Activated CD8-positive, alpha-beta memory T cell treated with anti-CD3 and anti-CD28 coated beads, Interleukin-2, amount 50 U/mL, for 4 hours (primary cell): ENCODE data around the gene VWA3A.
"Not testable (repeated sequence)": the region's sequence is repeated elsewhere in the genome, so short reads cannot be mapped to it uniquely, and the experiment has no call there.

Experiments
- DNase-seq: peaks from one replicate; pipeline ENCODE4 v3.0.0-alpha.2; 2020

Gene VWA3A

DNA sequence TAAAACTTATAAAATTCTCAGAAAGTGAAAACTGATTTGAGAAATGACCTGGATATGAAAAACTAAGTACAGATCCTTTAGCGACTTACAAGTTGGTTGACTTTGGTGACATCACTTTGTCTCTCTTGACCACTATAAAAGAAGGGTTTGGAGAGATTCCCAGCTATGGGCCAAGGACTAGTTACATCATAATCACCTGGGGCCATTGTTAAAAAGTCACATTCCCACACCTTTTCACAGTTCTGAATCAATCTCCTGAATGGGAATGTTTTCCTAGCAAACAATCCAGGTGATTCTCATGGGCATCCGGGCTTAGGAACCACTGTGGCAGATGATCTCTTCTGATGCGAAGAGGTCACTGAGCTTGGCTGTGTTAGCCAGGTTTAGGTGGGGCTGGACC lies 620 bp upstream of the VWA3A start:
- no peak for DNase-seq

DNA sequence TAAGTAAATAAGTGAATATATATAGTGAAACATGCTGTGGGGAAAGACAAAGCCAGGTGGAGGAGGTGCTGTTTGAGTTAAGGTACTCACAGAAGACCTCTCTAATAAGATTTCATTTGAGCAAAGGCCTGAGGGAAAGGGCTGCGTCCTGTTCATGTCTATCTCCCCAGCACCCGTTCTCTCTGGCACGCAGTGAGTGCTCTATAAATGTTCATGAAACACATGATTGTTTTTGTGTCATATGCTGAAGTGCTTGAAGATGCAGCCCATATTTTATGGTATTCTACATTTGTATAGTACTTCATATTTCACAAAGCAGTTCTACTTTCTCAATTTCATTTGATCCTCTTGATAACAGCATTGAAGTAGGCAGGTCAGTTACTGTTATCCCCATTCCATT lies 990 bp downstream of the VWA3A start:
- no peak for DNase-seq

DNA sequence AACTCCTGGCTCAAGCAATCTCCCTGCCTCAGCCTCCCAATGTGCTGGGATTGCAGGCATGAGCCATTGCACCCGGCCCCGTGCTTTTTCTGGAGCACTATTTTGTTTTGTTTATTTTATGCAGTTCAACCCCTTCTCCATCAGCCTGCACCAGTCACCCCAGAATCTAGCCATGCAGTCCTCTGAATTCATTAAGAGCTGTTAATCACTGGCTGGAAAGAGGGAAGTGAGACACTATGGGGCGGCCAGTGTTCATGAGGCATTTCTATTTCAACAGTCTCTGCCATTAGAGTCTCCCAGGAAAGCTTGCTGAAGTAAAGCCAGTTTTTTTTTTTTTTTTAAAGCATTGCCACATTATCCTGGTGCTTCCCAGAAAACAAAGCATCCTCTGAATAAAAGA lies 1.7 kb downstream of the VWA3A start:
- DNase-seq: no peak

DNA sequence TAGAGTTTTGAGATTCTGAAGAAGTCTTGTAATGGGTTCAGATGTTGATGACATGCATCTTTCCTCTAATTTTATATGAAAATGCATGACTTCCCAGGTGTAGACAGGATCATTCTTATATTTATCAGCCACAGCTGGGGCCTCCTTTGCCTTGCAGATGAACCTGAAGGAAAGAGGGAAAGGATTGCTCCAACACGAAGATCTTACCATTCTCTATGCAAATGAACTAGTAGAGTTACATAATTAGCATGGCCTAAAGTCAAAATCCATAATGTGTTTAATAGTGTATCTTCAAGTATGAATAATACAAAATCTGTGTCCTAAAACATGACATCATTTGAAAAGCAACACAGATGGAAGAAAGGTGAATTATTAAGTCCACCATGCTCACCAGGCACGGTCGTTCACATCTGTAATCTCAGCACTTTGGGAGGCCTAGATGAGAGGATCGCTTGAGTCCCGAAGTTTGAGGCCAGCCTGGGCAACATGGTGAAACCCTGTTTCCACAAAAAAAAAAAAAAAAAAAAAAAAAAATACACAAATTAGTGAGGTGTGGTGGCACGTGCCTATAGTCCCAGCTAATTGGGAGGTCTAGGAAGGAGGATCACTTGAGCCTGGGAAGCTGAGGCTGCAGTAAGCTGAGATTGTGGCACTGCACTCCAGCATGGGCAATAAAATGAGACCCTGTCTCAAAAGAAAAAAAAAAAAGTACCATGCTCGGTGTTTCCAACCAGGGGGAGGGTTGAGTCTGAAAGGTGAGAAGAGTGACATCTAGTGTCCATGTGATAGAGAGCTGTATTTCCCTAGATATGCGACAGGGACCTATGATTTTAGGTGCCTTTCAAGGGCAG lies 6.3 kb downstream of the VWA3A start:
- no peak for DNase-seq

DNA sequence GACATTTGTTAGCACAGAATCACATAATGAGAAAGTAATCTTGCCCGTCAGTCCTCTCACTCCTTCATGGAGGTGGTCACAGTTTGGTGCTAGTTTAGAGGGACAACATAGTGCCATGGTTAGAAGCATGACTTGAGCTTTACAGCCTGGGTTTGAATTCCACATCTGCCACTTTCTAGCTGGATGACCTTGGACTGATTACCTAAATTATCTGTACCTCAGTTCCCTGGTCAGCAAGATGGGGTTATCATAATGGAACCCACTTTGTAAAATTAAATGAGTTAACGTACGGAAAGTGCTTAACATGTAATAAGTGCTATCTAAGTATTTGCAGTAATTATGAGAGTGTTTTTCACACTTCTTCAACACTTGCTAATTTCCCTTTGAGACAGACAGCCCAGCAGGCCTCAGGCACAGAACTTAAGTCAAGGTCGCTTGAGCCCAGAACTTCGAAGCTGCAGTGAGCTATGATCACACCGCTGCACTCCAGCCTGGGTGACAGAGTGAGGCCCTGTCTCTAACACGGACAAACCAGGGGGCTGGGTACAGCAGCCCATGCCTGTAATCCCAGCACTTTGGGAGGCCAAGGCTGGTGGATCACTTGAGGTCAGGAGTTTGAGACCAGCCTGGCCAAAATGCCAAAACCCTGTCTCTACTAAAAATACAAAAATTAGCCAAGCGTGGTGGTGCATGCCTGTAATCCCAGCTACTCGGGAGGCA lies 7.1 kb downstream of the VWA3A start:
- no peak for DNase-seq

DNA sequence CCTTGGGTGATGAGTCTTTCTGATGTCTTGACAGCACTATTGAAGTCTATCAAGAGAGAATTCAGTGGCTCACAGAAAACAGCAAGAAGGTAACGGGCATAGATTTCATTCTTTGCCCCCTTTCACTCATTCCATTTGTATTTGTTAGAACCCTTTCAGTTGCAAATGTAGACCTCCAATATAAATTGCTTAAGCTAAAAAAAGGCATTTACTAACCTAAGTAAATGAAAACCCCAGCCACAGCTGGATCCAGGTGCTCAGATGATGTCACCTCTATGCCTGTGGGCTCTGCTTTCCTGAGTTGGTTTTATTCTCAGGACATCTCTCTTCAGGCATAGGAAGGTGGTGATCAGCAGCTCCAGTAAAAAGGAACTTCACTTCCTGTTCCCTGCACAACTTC lies 11.1 kb downstream of the VWA3A start:
- no peak for DNase-seq

DNA sequence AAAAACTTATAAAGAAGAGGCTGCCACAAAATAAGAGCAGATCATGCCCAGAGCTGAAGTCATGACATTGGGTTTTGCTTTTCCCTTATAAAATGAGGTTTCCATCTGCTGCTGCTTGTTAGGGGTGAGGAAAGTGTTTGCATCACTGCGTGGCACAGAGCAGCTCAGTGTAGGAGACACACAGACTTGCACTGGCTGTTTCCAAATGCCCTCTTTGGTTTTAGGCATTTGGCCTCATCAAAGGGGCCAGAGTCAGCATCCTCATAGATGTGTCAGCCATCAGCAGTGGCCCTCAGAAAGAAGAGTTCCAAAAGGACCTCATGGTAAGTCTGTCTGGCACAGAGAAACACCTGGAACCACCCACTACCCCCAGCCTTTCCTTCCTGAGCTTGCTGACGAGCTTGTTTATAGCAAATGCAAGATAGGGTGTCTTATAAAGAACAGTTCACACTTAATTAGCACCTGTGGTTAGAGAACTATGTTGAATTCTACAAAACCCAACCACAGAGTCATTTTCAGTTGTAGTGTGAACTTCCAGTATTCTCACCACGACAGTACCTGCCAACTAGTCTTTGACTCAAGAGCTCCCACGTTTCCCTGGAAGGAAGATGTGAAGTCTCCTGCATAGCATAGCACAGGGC lies 17.0 kb downstream of the VWA3A start:
- DNase-seq: no peak

DNA sequence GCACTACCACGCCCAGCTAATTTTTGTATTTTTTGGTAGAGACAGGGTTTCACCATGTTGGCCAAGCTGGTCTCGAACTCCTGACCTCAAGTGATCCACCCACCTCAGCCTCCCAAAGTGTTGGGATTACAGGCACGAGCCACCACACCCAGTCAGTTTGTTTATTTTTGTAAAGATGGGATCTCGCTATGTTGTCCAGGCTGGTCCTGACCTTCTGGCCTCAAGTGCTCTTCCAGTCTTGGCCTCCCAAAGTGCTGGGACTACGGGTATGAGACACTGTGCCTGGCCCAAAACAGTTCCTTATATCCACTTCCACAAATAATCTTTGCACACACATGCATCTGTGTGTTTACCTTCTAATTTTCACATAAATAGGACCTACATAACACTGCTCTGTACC lies 19.3 kb downstream of the VWA3A start:
- DNase-seq: not testable (repeated sequence)

DNA sequence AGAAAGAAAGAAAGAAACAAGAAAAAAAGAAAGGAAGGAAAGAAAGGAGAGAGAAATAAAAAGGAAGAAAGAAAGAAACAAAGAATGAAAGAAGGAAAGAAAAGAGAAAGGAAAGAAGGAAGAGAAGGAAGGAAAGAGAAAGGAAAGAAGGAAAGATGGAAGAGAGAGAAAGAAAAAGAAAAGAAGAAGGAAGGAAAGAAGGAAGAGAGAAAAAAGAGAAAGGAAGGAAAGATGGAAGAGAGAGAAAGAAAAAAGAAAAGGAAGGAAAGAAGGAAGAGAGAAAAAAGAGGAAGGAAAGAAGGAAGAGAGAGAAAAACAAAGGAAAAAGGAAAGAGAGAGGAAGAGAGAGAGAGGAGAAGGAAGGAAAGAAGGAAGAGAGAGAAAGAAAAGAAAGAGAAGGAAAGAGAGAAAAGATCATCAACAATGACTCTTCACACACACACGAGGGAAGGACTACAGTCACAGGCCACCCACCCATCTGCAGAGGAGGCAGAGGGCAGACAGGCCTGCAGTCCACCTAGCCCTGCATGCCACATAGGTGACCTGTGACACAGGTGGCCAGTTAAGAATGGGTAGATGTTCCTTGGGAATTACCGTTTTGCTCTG lies 23.9 kb downstream of the VWA3A start:
- no peak for DNase-seq

DNA sequence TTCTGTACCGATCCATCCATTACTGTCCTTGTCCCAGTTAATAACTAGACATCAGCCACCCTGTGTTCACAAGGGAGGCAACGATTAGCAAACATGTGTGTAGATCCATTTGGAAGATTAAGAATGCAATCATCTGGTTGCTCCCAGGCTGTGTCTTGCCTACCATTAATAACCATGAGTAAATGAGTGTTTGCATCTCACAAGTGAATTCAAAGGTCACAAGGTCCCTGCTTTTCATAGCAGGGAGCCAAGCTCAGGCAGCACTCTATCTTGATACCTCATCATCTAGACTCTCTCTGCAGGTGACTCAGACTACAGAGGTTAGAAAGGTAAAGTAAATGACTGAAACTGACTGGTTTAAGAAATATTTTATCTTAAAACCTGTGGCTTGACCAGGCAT lies 25.3 kb downstream of the VWA3A start:
- DNase-seq: no peak

DNA sequence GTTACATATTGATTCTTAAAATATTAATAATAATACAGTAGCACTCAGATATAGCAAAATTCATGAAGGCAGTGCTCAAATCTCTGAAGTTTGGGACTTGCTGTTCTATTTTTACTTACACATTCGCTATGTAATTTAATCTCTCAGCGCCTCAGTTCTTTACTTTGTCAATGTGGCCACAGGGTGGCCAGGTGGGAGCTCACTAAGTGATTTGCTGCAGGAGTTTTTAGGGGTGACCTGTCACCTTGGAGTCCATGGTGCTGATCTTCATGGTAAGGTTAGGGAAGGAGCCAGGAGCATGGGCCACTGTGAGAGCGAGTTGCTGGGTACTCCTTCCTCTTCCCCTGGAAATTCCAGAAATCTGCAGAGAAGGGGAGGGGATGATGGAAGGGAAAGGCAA lies 28.1 kb downstream of the VWA3A start:
- no peak for DNase-seq

DNA sequence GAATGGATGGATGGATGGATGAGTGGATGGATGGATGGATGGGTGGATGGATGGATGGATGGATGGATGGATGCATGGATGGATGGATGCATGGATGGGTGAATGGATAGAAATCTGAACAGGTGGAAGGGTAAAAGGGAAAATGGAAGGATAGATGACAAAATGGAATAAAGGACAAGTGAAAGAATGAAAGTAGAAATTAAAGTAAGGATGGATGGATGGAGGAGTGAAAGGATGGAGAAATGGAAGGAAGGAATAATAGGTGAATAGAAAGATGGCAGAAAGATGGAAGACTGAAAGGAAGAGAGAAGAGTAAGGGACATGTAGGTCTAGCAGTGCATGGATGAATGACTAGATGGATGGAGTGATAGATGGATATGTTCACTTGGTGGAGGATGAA lies 29.9 kb downstream of the VWA3A start:
- DNase-seq: no peak

DNA sequence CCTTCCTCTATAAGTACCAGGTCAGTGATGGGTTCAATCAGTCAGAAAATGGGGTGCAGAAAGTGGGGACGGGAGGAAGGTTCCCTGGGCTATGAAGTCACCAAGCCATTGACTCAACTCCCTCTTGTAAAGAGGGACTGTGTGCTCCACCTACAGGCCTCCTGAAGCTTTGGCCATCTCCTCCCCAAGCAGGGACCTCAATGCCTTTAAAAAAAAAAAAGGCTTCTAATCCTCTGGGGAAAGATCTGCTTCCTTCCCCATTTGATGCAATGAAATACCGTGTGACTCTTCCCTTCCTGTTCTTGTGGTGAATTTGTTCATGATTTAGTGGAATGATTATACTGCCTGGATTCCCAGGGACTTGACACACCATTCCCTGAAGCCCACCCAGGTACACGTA lies 30.8 kb downstream of the VWA3A start:
- DNase-seq: no peak

DNA sequence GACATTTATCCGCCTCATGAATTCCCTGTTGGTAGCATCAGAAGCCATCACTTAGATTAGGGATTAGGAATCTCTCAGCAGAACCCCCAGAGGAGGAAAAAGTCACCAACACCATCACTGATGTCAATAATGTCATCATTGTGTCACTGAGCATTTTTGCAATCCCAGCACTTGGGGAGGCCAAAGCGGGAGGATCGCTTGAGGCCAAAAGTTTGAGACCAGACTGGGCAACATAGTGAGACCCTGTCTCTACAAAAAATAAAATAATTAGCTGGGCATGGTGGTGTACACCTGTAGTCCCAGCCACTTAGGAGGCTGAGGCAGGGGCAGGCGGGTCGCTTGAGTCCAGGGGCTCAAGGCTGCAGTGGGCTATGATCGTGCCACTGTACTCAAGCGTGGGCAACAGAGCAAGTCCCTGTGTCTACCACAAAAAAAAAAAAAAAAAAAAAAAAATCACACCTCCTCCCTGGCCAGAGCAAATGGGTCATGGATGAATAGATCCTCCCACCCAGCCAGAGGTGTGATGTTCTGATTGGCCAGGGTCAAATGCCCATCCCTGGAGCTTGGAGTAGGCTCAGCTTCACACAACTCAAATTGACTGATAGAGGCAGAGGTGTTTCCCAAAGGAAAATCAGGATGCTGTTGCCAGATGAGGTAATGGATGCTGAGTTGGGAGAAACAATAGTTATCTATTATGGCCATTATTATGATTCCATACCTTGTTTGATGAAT lies 31.6 kb downstream of the VWA3A start:
- DNase-seq: no peak

DNA sequence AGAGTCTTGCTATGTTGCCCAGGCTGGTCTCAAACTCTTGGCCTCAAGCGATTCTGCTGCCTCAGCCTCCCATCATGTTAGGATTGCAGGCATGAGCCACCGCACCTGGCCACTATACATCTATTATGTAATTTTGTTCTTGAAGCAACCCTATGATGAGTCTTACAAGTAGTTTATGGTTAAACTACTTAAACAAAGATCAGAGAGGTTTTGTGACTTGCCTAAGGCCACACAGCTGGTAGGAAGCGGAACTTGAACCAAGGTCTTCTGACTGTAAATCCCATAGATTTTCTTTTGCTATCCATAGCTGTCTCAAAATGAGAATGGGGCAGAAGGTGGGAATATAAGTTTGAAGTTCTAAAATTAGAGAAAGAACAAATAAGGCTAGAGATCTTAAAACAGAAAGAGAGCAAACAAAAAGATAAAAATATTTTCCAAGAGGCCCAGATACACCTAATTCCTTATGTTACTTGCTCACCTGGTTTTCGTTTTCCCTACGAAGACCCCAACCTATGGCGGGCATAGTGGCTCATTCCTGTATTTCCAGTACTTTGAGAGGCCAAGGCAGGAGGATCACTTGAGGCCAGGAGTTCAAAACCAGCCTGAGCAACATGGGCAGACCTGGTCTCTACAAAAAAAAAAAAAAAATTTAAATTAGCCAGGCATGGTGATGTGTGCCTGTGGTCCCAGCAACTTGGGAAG lies 32.4 kb downstream of the VWA3A start:
- DNase-seq: no peak

DNA sequence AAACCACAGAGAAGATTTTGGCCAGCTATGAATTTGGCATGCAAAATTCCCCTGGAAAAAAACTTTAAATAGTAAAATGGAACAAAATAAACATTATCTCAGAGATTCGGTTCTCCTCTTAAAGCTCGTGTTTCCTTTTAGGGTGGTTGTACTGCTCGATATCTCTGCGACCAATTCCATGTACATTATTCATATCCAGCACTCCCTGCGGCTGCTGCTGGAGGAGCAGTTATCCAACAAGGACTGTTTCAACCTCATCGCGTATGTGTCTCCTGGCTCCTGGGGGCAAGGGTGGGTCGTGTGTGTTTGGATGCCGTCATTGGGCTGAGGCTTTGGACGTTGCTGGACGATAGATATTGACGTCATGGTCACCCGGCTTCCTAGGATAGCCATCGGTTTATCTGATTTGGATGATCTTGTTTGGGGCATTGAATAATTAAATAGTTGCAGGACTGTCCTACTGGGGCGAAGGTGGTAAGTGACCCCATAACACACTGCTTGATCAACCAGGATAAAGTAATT lies 33.8 kb downstream of the VWA3A start:
- DNase-seq: no peak

DNA sequence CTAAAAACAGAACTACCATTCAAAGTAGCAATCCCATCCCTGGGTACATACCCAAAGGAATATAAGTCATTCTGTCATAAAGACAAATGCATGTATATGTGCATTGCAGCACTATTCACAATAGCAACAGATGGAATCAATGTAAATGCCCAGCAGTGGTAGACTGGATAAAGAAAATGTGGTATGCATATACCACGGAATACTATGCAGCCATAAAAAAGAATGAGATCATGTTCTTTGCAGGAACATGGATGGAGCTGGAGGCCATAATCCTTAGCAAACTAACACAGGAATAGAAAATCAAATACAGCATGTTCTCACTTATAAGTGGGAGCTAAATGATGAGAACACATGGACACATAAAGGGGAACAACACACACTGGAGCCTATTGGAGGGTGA lies 36.2 kb downstream of the VWA3A start:
- DNase-seq: not testable (repeated sequence)

DNA sequence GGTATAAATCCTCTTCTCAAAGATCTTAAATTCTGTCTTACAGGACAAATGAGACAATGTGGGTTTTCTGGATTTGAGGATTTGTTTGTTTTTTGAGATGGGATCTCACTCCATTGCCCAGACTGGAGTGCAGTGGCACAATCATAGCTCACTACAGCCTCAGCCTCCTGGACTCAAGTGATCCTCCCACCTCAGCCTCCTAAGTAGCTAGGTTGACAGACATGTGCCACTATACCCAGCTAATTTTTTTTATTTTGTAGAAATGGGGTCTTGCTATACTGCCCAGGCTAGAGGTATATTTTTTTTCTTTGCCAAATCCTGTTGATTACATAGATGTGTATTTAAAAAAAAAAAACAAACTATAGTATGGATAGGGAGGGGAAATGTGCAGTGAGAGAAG lies 38.2 kb downstream of the VWA3A start:
- DNase-seq: no peak

DNA sequence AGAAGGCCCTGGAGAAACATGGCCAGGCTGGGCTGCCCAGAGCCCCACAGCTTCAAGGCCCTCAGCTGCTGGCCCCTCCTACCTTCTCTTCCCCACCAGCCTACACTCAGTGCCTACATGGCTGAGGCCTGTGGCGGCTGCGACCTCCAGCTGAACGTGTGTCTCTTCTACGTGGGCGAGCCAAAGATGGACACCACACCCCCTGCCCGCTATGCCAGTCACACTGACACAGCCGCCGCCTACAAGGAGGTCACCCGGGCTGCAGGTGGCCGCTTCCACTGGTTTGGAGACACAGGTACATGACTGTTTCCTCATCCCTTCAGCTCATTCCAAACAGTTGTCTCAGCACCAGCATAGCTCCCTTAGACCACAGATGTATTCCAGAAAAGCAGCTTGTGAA lies 40.5 kb downstream of the VWA3A start:
- no peak for DNase-seq

DNA sequence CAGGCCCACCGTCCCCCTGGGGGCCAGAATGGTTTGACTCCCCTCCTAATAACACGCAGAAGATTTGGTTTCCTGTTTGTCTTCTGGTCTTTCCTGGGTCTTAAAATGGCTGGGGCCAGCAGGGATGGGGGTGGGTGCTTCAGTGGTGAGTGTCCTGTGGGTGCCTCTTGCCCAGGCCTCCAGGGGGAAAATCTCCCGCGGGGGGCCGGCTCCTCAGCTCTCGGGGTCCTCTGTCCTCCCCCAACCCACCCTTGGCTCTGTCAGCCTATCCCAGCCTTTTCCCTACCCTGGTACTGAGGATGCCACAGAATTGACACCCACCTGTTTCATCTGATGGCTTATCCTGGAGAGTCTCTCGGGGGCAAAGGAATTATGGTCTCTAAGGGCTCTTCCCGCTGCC lies 46.1 kb downstream of the VWA3A start:
- DNase-seq: no peak

DNA sequence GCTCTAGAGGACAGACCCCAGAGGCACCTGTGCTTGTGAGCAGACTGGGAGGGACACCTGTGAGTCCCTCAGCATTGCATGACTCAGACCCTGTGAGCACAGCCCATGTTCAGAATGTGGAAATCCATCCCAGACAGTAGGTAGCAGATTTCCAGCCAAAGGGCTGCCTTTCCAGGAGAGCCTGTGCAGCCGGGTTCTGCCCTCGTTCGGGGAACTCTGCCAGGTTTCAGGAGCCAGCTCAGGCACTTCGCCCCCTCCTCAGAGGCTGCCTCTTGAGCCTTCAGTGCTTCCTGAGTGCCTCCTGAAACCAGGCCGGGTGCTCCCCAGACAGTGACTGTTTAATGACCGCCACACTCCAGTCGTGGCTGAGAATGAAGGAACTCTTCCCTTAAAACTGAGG lies 46.7 kb downstream of the VWA3A start:
- DNase-seq: no peak

DNA sequence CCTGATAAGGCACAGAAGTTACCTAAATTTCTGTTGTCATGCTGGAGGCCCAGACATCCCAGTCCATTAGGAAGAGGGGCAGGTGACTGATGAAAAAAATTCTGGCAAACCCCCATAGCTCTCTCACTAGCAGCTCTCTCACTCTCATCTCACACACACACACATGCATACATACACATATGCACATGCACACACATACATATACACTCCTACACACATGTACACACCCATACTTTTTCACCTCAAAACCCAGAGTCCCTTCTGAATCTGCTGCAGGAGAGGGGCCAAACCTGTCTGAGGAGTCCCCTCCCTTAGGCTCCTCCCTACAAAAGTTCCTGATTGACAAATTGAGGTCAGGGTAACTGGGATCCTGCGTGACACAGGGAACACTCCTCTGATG lies 47.4 kb downstream of the VWA3A start:
- no peak for DNase-seq
